HCT116 (cell line): ENCODE measurements around the gene SLC46A1. TPM values are rescaled to one million over a fixed set of nuclear protein-coding genes. Genes with fewer than 3 reads are reported as not detected.

Source experiments
- ATAC-seq: fragments of 200-7000 bp; cut with Tn5 transposase; 2 replicates; pipeline ENCODE4 v1.9.1; 2020; ENCODE audit warnings: mild to moderate bottlenecking, moderate library complexity
- BruUV-seq: library from RNA; stranded (reverse); fragments of 400-500 nt; replicated peaks from 2 replicates; lab custom pipeline; 2021; lab: Mats Ljungman, UMichigan
- CTCF ChIA-PET: fragments of 300-600 bp; sonication (Branson Sonifier 250); formaldehyde crosslinking; loops from one replicate; lab custom pipeline; 2021; ENCODE audit warnings: antibody characterized with exemption; lab: Charles Lee
- POLR2A ChIA-PET: fragments of 300-600, 350-600 bp; sonication (Branson Sonifier 250); formaldehyde crosslinking; loops from one replicate; lab custom pipeline; 2021; ENCODE audit warnings: antibody characterized with exemption; lab: Charles Lee
- RAD21 ChIA-PET, 2 experiments: fragments of 300-600 bp; sonication (Branson Sonifier 250); formaldehyde crosslinking; loops; one replicate each; lab custom pipeline; 2023; ENCODE audit warnings: low total read pairs in 2 of 2; ENCODE audit not compliant: uncharacterized antibody in 2 of 2, unreplicated experiment in 2 of 2, low non-redundant PET in 1 of 2; lab: Charles Lee
- DNase-seq: peaks from one replicate; pipeline ENCODE4 v3.0.0-alpha.2; 2010; ENCODE audit warnings: low read depth, low spot score
- H2AFZ ChIP-seq: fragments of 200-600 bp; shearing (Covaris generic), sonication (generic); 2 replicates; pipeline ENCODE4 v1.6.1; 2017; ENCODE audit warnings: low read depth, mixed run types, mixed read lengths, antibody characterized with exemption, low read length; ENCODE audit not compliant: poor library complexity, severe bottlenecking
- H3K27ac ChIP-seq: 2 replicates; pipeline ENCODE4 v1.5.1; 2012; ENCODE audit warnings: low read depth, low read length
- H3K27me3 ChIP-seq: fragments of 200-600 bp; sonication (generic); 2 replicates; pipeline ENCODE4 v1.6.1; 2016; ENCODE audit warnings: mixed run types, low read length, mixed read lengths; ENCODE audit not compliant: insufficient read depth
- H3K36me3 ChIP-seq, 2 experiments: fragments of 200-500 bp in 1 of 2; fragments of 200-600 bp in 1 of 2; sonication (Bioruptor generic) in 1 of 2; sonication (generic) in 1 of 2; 2 replicates each; pipeline versions ENCODE4 v1.5.1 to v1.6.1; 2014 to 2016; ENCODE audit warnings: low read length in 2 of 2, inconsistent platforms in 1 of 2, mixed read lengths in 1 of 2, mixed run types in 1 of 2; ENCODE audit not compliant: insufficient read depth in 2 of 2, control insufficient read depth in 1 of 2
- H3K4me1 ChIP-seq, 2 experiments: fragments of 200-600 bp in 1 of 2; sonication (generic) in 1 of 2; 2 replicates each; pipeline versions ENCODE4 v1.5.1 to v1.6.1; 2012 to 2017; ENCODE audit warnings: low read length in 2 of 2, inconsistent platforms in 1 of 2, mild to moderate bottlenecking in 1 of 2, mixed read lengths in 1 of 2, mixed run types in 1 of 2, moderate library complexity in 1 of 2; ENCODE audit not compliant: insufficient read depth in 2 of 2, control insufficient read depth in 1 of 2
- H3K4me2 ChIP-seq: fragments of 200-600 bp; sonication (generic); 2 replicates; pipeline ENCODE4 v1.6.1; 2017; ENCODE audit warnings: mixed run types, low read length, mixed read lengths
- H3K4me3 ChIP-seq, 2 experiments: fragments of 200-600 bp in 1 of 2; sonication (generic) in 1 of 2; replicated peaks in 1 of 2; 2 replicates each; pipeline ENCODE4 v1.5.1; 2011 to 2016; ENCODE audit warnings: low read length in 2 of 2, control low read depth in 1 of 2, low read depth in 1 of 2, mild to moderate bottlenecking in 1 of 2, mixed read lengths in 1 of 2, mixed run types in 1 of 2
- H3K79me2 ChIP-seq: fragments of 200-600 bp; sonication (generic); 2 replicates; pipeline ENCODE4 v1.6.1; 2017; ENCODE audit warnings: mild to moderate bottlenecking, mixed run types, low read length, moderate library complexity, mixed read lengths; ENCODE audit not compliant: insufficient read depth
- H3K9ac ChIP-seq: fragments of 200-600 bp; sonication (generic); 2 replicates; pipeline ENCODE4 v1.6.1; 2016; ENCODE audit warnings: low read length, mixed read lengths
- H3K9me2 ChIP-seq: fragments of 200-600 bp; sonication (generic), shearing (Covaris generic); 2 replicates; pipeline ENCODE4 v1.6.1; 2017; ENCODE audit warnings: mixed run types, mild to moderate bottlenecking, moderate library complexity; ENCODE audit not compliant: insufficient read depth
- H3K9me3 ChIP-seq, 2 experiments: fragments of 200-500 bp in 1 of 2; fragments of 200-600 bp in 1 of 2; sonication (Bioruptor generic) in 1 of 2; sonication (generic) in 1 of 2; 2 replicates each; pipeline ENCODE4 v1.6.1; 2014 to 2017; ENCODE audit warnings: low read length in 2 of 2, mixed read lengths in 2 of 2, inconsistent platforms in 1 of 2, low read depth in 1 of 2, mild to moderate bottlenecking in 1 of 2, mixed run types in 1 of 2, moderate library complexity in 1 of 2; ENCODE audit not compliant: control insufficient read depth in 1 of 2, insufficient read depth in 1 of 2
- H4K20me1 ChIP-seq: fragments of 200-600 bp; sonication (generic), shearing (Covaris generic); 2 replicates; pipeline ENCODE4 v1.6.1; 2017; ENCODE audit warnings: mixed run types, mild to moderate bottlenecking, moderate library complexity; ENCODE audit not compliant: insufficient read depth
- ELF1 ChIP-seq: IDR thresholded peaks from 2 replicates; pipeline ENCODE4 v1.6.1; 2012; ENCODE audit warnings: low read depth, borderline replicate concordance
- POLR2A ChIP-seq: IDR thresholded peaks from 2 replicates; pipeline ENCODE4 v1.7.0; 2011; ENCODE audit warnings: borderline replicate concordance; ENCODE audit not compliant: insufficient read depth, insufficient read length; ENCODE audit errors: extremely low read depth
- POLR2AphosphoS5 ChIP-seq: IDR thresholded peaks from 2 replicates; pipeline ENCODE4 v1.6.1; 2011; ENCODE audit warnings: mild to moderate bottlenecking, low read depth, low read length, moderate library complexity
- SRF ChIP-seq: IDR thresholded peaks from 2 replicates; pipeline ENCODE4 v1.6.1; 2012; ENCODE audit warnings: low read depth
- YY1 ChIP-seq: IDR thresholded peaks from 2 replicates; pipeline ENCODE4 v1.6.1; 2011; ENCODE audit warnings: low read length, low read depth, moderate library complexity, mild to moderate bottlenecking; ENCODE audit not compliant: insufficient replicate concordance; ENCODE audit errors: extremely low read depth
- ZBTB33 ChIP-seq: IDR thresholded peaks from 2 replicates; pipeline ENCODE4 v1.6.1; 2011; ENCODE audit warnings: mild to moderate bottlenecking, low read length, moderate library complexity; ENCODE audit not compliant: insufficient replicate concordance; ENCODE audit errors: extremely low read depth
- ZNF274 ChIP-seq: fragments of 200-500 bp; sonication (Bioruptor generic); IDR thresholded peaks from 2 replicates; pipeline ENCODE4 v1.6.1; 2014; ENCODE audit warnings: mild to moderate bottlenecking, low read depth, low read length, inconsistent platforms
- intact Hi-C: fragments of 100-400 bp; cut with micrococcal nuclease; formaldehyde crosslinking; loops from 2 replicates; pipeline ENCODE4 v1.10.0; 2022
- total RNA-seq: library from RNA; stranded (reverse); gene quantifications from one replicate; pipeline ENCODE4 v1.2.1, GENCODE V29; 2021; ENCODE audit not compliant: unreplicated experiment
- TF ChIP-seq, protein P1 (sequence below): IDR thresholded peaks from 2 replicates; pipeline ENCODE4 v1.6.1; 2012

Gene SLC46A1
- total RNA-seq, 1 experiment from 2014 or later, result 17.8 TPM

GRCh38 chr17:28449859-28450258, 43.8 kb upstream of the SLC46A1 start:
- Histone ChIP-seq H3K9me2 (no peaks in the 10 kb centered on the region), H3K27ac (no peak overlapping the region), H3K4me3 (no peak overlapping the region), H3K9ac (no peak overlapping the region), H3K36me3 (no peaks in the 10 kb centered on the region), H3K27me3 (no peaks in the 10 kb centered on the region), H3K4me1 (no peaks in the 10 kb centered on the region), H3K79me2 (no peaks in the 10 kb centered on the region), H3K4me2 (no peak overlapping the region), H4K20me1 (no peaks in the 10 kb centered on the region), H2AFZ (no peak overlapping the region), H3K9me3 (no peaks in the 10 kb centered on the region)
- no TSS peak for BruUV-seq
- ChIA-PET POLR2A (no interaction called here), RAD21 (no interaction called here), CTCF (no interaction called here)
- DNase-seq, result no peak
- intact Hi-C loops, result loop anchor here (10.0 kb wide), 1 partner anchor 75 kb away; the partner anchor contains the start of genes SARM1 and VTN
- TF ChIP-seq ZNF274 (no peak), ELF1 (no peak)
- no peak for ATAC-seq

DNA sequence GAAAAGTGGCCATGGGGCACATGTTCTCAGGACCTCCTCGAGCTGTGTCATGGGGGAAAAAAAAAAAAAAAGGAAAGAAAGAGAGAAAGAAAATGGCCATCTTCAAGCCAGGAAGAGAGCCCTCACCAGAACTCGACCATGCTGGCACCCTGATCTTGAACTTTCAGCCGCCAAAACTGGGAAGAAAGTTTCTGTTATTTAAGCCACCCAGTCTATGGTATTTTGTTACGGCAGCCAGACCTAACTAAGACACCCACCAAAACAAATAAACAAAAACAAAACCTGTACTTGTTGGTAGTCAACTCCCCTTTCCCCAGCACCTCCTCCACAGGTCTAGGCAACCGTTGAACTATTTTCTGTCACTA, 41.4 kb upstream of the SLC46A1 start:
- H3K4me1 ChIP-seq, result no peaks in the 10 kb centered on the region
- intact Hi-C loops, result loop anchor here (10.0 kb wide), 1 partner anchor 73 kb away; the partner anchor contains the start of genes SARM1 and VTN
- BruUV-seq, result no TSS peak
- no peak overlapping the region for H3K27ac ChIP-seq
- H3K27me3 ChIP-seq, result no peaks in the 10 kb centered on the region
- RAD21 ChIA-PET, result no interaction called here
- H2AFZ ChIP-seq, result no peak overlapping the region
- H3K36me3 ChIP-seq, result no peaks in the 10 kb centered on the region
- DNase-seq (no peak), ATAC-seq (no peak)
- H3K9me3 ChIP-seq, result no peaks in the 10 kb centered on the region
- H4K20me1 ChIP-seq, result no peaks in the 10 kb centered on the region
- TF ChIP-seq YY1, result no peak
- TF ChIP-seq, protein P1, sequence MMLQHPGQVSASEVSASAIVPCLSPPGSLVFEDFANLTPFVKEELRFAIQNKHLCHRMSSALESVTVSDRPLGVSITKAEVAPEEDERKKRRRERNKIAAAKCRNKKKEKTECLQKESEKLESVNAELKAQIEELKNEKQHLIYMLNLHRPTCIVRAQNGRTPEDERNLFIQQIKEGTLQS, result no peak
- no peak for TF ChIP-seq ELF1
- TF ChIP-seq ZBTB33, result no peak
- no peak for TF ChIP-seq SRF
- no peak for TF ChIP-seq ZNF274
- TF ChIP-seq POLR2AphosphoS5, result no peak
- TF ChIP-seq POLR2A, result no peak
- H3K79me2 ChIP-seq, result no peaks in the 10 kb centered on the region
- no peak overlapping the region for H3K4me3 ChIP-seq
- POLR2A ChIA-PET, result no interaction called here
- no peak overlapping the region for H3K4me2 ChIP-seq
- H3K9me2 ChIP-seq, result no peaks in the 10 kb centered on the region
- no peak overlapping the region for H3K9ac ChIP-seq
- CTCF ChIA-PET, result no interaction called here
